HG03469 (cell line): ENCODE data around the gene BRSK2.

ENCODE experiments used
- ATAC-seq: cut with Tn5 transposase; IDR thresholded peaks from one replicate; pipeline ENCODE4 v1.9.1; 2021; ENCODE audit warnings: mild to moderate bottlenecking, moderate library complexity, moderate number of reproducible peaks; ENCODE audit not compliant: unreplicated experiment

Gene BRSK2

DNA sequence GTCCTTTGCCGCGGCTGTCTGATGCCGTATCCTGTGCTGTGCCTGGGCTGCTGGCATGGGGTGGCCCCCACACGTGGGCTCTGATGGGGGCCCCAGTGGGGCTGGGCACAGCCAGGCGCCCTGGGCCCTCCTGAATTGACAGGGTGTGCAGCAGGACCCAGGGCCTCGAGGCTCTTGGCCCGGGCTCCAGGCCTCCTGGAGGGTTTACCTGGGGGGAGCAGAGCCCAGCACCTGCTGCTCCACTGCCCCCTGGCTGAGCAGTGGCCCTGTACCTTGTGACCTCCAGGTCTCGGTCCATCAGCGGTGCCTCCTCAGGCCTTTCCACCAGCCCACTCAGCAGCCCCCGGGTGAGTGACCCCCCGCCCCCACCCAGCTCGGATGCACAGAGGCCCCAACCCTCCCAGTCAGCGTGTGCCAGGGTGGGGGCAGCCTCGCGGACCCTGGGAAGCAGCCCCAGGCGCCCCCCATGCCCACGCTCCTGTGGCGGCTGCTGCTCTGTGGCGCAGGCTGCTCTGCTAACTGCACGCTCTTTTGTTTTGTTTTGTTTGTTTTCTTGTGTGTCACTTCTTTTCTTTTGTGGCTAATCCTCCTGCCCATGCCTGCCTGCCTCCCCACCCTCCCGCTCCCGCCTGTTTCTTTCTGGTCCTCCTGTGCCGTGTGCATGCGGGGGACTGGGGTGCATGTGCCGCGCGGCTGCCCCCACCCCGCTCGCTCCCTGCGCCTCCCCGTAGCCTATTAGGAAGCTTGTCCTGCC lies 59.9 kb downstream of the BRSK2 start:
- no peak for ATAC-seq

DNA sequence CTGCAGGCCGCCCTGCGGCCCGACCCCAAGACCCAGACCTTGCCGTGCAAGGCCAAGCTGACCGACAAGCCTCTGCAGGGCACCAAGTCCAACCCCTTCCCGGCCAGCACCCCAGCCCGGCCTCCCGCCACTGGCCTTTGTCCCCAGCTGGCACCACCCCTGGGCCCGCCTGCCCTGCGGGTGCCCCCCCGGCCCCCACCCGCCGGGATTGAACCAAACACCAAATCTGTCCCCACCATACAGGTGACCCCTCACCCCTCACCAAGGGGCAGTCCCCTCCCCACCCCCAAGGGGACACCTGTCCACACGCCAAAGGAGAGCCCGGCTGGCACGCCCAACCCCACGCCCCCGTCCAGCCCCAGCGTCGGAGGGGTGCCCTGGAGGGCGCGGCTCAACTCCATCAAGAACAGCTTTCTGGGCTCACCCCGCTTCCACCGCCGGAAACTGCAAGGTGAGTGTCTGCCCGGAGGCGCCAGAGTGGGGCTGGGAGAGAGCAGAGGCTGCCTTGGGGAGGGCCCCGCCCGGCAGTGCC lies 60.7 kb downstream of the BRSK2 start:
- ATAC-seq = no peak

GRCh38 chr11:1450949-1451710 lies 61.4 kb downstream of the BRSK2 start:
- ATAC-seq = no peak

GRCh38 chr11:1451781-1452470 lies 62.2 kb downstream of the BRSK2 start:
- no peak for ATAC-seq

GRCh38 chr11:1452744-1453143 lies 63.0 kb downstream of the BRSK2 start:
- no peak for ATAC-seq

GRCh38 chr11:1453611-1454034 lies 63.9 kb downstream of the BRSK2 start:
- no peak for ATAC-seq

GRCh38 chr11:1454576-1454975 lies 64.8 kb downstream of the BRSK2 start:
- ATAC-seq = no peak

DNA sequence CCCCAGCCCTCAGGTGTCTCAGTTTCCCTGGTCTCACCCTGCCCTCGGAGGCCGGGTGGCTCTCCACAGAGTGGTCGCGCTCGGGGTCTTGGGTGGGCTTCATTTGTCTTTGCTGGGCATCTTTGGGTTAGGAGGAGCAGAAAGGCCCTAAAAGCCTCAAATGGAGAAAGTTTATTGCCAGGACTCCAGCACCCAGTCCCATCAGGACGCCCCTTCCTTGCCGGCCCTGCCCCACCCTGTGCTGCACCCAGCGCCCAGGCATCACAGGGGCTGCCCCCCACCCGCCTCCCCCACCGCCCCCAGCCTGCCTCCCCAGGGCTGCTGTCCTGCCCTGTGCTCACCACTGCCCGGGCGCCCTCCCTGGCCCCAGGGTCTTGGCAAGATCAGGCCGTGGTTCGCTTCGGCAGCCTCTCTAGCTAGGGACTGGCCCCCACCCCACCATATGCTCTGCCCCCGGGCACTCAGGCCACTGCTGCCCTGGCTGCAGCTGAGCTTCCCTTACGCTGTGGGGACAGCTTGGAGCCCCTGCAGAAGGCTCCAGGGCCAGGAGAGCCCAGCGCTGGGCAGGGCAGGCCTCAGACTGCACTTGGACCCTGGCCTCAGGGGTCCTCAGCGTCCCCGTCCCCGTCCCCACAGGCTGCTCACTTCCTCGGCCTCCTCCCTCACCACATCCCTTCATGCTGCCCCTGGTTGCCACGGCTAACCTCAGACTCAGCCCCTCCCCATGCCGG lies 65.5 kb downstream of the BRSK2 start:
- no peak for ATAC-seq

DNA sequence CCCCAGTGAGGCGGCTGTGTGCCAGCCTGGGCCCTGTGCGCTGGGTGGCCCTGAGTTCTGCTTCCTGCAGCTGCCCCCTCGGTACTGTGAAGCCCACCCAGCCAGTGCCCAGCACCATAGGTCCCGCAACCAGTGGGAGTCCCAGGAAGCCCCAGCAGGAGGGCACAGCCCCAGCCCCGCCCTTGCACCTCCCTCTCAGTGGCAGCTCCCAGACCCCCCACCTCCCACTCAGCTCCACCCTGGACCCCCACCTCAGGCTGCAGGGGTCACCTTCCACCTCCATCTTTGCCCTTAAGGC lies 66.0 kb downstream of the BRSK2 start:
- no peak for ATAC-seq

DNA sequence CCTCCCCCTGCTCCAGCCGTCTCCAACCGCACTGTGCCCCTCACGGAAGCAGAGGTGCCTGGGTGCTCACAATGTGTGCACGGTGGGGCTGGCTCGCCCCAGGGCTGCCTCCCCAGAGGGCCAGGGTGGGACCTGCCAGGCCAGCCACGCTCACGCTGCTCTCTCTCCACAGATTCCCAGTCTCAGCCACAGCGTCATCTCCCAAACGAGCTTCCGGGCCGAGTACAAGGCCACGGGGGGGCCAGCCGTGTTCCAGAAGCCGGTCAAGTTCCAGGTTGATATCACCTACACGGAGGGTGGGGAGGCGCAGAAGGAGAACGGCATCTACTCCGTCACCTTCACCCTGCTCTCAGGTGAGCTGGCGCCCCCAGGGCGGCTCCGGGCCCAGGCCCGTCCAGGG lies 66.4 kb downstream of the BRSK2 start:
- no peak for ATAC-seq

DNA sequence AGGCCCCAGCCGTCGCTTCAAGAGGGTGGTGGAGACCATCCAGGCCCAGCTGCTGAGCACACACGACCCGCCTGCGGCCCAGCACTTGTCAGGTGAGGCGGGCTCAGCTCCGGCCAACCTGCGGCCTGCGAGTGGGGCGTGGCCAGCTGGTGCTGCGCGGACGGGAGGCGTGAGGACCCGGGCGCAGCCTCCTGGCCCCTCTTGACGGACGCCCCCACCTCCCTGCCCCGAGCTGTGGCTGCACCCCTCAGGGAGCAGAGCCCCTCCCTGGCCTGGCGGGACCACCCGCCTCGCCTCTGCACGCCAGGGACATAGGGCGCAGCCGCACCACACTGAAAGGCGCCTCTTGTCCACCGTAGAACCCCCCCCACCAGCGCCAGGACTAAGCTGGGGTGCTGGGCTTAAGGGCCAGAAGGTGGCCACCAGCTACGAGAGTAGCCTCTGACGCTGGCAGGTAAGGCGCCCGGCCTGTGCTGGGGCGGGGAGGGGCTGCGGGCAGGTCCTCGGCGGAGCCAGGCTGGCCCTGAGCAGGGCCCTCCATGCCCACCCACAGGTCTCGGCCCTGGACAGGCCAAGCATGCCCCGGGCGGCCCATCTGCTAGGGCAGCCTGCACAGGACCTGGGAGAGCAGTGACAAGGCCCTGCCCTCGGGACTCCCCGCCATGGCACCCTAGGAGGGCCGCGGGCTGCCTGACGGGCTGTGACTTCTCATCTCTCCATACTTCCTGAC lies 67.0 kb downstream of the BRSK2 start:
- no peak for ATAC-seq

DNA sequence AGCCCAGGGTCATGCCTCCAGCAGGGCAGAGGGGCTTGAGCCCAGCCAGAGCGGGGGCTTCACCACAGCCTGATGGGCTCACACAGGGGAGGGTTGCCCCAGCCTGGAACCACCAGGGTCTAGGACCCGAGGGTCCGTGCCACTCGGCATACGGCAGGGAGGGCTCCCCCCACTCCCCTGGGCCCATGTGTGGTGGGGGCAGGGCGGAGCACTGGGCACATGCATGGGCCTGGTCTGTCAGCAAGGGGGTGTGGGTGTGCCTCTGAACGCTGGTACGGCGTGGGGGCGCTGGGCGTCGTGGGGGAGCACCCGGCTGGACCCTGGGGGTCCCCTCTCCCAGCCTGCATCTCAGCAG lies 67.6 kb downstream of the BRSK2 start:
- ATAC-seq = no peak

DNA sequence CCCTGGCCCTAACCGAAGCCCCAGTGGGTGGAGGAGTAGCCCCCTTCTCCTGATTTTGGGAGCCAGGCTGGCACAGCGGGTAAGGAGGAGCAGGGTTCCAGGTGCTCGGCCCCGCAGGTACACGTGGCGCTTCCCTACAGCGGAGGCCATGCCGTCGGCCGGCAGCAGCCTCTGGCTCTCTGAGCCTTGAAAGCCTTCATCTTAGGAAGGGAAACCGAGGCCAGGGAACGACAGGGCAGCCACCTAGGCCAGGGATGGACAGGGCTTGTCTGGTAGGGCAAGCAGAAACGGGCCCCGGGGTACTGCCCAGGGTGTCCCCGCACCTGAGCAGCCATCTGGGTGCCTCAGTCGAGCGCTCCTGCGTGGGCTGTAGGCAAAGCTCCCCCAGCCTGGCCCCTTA lies 68.1 kb downstream of the BRSK2 start:
- no peak for ATAC-seq

DNA sequence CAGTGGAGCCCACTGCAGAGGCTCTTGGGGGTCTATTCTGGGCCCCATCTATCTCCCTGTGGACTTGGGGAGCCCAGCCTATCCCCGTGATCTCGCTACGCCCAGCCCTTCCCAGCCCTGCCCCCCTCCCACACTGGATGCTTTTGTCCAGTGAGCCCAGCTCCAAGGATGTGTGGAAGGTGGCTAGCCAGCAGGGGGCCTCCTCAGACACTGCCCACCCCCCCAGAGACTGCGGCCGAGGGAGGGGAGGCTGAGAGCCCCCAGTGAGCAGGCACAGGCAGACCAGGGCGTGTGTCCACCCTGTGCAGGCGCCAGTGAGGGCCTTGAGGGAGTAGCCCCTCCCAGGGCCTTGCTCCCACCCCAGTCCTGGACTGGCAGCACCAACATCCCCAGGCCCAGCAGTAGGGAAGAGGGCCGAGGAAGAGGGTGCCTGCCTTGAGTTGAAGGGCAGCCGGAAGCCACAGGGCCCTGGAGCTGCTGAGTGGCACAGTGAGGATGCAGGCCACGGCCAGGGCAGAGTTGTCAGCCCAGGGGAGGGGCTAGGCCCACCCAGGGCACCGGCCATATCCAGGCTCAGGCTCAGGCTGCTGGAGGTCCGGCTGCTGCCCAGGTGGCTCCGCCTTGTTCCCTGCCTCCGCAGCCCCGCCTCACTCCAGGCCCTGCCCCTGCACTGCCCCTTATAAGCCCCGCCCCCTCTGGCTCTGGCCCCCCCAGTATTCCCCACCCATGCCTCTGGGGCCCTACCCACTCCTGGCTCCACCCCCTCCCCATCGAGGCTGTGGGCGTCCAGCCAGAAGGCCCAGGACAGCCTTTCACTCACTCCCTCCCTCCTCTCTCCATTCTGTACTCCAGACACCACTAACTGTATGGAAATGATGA lies 68.8 kb downstream of the BRSK2 start:
- ATAC-seq = no peak

DNA sequence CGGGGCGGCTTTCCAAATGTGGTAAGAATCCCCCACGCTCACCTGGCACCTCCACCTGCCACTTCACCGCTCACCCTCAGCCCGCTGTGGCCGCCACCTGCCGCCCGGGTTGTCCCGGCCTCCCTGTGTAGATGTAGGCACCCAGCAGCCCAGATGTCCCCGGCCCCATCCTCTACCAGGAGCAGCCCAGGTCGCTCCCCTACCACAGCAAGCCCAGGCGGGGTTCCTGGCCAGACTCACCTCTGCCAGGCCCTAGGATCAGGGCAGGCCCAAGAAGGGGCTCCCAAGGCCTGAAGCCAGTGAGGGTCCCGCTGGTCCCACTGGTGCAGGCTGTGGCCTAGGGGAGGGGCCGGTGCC lies 69.5 kb downstream of the BRSK2 start:
- ATAC-seq = no peak

DNA sequence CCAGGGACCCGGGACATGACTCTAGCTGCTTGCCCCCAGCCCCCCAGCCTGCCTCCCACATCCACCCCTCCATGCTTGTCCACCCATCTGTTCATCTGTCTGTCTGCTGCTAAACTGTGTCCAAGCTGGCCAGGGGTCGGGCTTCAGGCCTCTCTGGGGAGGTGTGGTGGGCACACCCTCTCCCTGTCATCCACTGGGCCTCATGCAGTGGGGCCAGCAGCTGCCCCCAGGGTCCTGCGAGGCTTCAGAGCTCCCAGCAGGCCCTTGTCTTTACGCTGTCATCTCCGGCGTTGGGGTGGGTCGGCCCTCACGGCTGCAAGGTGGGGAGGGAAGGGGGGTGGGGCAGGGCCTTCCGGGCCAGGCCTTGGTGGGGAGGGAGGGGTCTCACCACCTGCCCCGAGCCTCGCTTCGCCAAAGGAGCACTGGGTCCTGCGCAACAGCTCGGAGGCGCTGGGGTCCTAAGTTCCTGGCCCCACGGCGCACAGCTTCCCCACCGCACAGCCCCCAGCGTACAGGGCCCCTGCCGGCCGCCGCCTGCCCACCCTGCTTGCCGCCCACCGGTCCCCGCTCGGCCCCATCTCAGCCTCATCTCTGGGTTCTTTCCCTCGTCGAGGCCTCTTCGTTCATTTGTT lies 70.1 kb downstream of the BRSK2 start:
- ATAC-seq = no peak

DNA sequence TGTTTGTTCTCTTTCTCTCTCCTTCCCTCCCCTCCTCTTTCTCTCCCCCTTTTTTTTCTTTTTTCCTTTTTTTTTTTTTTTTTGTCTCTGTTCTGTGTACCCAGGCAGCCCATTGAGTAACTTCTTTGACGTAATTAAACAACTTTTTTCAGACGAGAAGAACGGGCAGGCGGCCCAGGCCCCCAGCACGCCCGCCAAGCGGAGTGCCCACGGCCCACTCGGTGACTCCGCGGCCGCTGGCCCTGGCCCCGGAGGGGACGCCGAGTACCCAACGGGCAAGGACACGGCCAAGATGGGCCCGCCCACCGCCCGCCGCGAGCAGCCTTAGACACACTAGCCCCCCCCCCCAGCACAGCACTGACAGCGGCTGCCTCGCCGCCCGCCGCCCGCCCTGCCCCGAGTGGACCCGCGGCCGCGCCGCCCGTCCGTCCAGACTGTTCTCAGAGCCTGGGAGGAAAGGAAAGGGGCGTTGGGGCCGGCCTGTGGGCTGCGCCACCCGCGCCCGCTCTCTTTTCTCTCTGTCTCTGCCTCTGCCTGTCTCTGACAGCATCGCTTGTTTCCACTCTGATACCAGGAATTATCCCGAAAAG lies 70.8 kb downstream of the BRSK2 start:
- no peak for ATAC-seq

- no peak for ATAC-seq
These were observed 71.5 kb downstream of the BRSK2 start for GRCh38 chr11:1460986-1461825.
